IMR-90 (cell line): Measurements from ENCODE around the gene FBXL19. TPM values are rescaled to one million over a fixed set of nuclear protein-coding genes. Genes with fewer than 3 reads are reported as not detected.

Source experiments
- ATAC-seq: fragments of 200-7000 bp; cut with Tn5 transposase; 2 replicates; pipeline ENCODE4 v1.9.1; 2020; ENCODE audit warnings: low read depth, mild to moderate bottlenecking, moderate library complexity
- BruUV-seq: library from RNA; stranded (reverse); fragments of 400-500 nt; replicated peaks from 2 replicates; lab custom pipeline; 2021; lab: Mats Ljungman, UMichigan
- CTCF ChIA-PET: fragments of 300-600 bp; formaldehyde crosslinking; extraction: SDS; loops from one replicate; lab custom pipeline; 2021; ENCODE audit warnings: antibody characterized with exemption; lab: Yijun Ruan, JAX
- POLR2A ChIA-PET: fragments of 300-600 bp; sonication (Branson Sonifier 250); formaldehyde crosslinking; loops from one replicate; lab custom pipeline; 2022; ENCODE audit warnings: antibody characterized with exemption; ENCODE audit not compliant: unreplicated experiment; lab: Charles Lee
- DNase-seq: peaks from one replicate; pipeline ENCODE4 v3.0.0; 2013
- H2AFZ ChIP-seq: replicated peaks from 2 replicates; pipeline ENCODE3; 2013; ENCODE audit warnings: low read length, mild to moderate bottlenecking; ENCODE audit not compliant: poor library complexity
- H2AK5ac ChIP-seq: 2 replicates; pipeline ENCODE4 v1.6.1; 2013; ENCODE audit warnings: low read depth, low read length, inconsistent platforms
- H2AK9ac ChIP-seq: replicated peaks from 2 replicates; pipeline ENCODE3; 2013; ENCODE audit warnings: mild to moderate bottlenecking, low read depth, low read length, moderate library complexity; ENCODE audit not compliant: poor library complexity
- H2BK120ac ChIP-seq: 2 replicates; pipeline ENCODE4 v1.6.1; 2013; ENCODE audit warnings: low read depth, low read length, inconsistent platforms
- H2BK15ac ChIP-seq: 3 replicates; pipeline ENCODE4 v1.6.1; 2013; ENCODE audit warnings: low read depth, low read length, inconsistent platforms
- H2BK20ac ChIP-seq: 2 replicates; pipeline ENCODE4 v1.6.1; 2013; ENCODE audit warnings: low read depth, mild to moderate bottlenecking, inconsistent platforms, low read length, moderate library complexity
- H2BK5ac ChIP-seq: 2 replicates; pipeline ENCODE4 v1.6.1; 2013; ENCODE audit warnings: mild to moderate bottlenecking, low read depth, low read length, inconsistent platforms; ENCODE audit not compliant: poor library complexity, severe bottlenecking
- H3K14ac ChIP-seq: replicated peaks from 2 replicates; pipeline ENCODE4 v1.6.1; 2013; ENCODE audit warnings: low read depth, low read length, inconsistent platforms
- H3K18ac ChIP-seq: 2 replicates; pipeline ENCODE4 v1.6.1; 2013; ENCODE audit warnings: low read depth, low read length, control low read depth
- H3K23ac ChIP-seq: 2 replicates; pipeline ENCODE4 v1.6.1; 2013; ENCODE audit warnings: low read depth, low read length, inconsistent platforms
- H3K27ac ChIP-seq: 2 replicates; pipeline ENCODE4 v1.5.1; 2013; ENCODE audit warnings: mild to moderate bottlenecking, control low read depth, low read length; ENCODE audit not compliant: insufficient read depth
- H3K27me3 ChIP-seq: 2 replicates; pipeline ENCODE4 v1.6.1; 2013; ENCODE audit warnings: low read length; ENCODE audit not compliant: control insufficient read depth, insufficient read depth
- H3K36me3 ChIP-seq: 2 replicates; pipeline ENCODE4 v1.6.1; 2013; ENCODE audit warnings: low read length, mixed read lengths; ENCODE audit not compliant: control insufficient read depth, insufficient read depth
- H3K4ac ChIP-seq: 2 replicates; pipeline ENCODE4 v1.6.1; 2013; ENCODE audit warnings: low read depth, low read length, inconsistent platforms
- H3K4me1 ChIP-seq: 2 replicates; pipeline ENCODE4 v1.6.1; 2013; ENCODE audit warnings: low read length, mixed read lengths; ENCODE audit not compliant: control insufficient read depth, insufficient read depth
- H3K4me2 ChIP-seq: 2 replicates; pipeline ENCODE4 v1.6.1; 2013; ENCODE audit warnings: low read depth, mild to moderate bottlenecking, control low read depth, low read length, moderate library complexity
- H3K4me3 ChIP-seq: 2 replicates; pipeline ENCODE4 v1.5.1; 2013; ENCODE audit warnings: low read depth, mild to moderate bottlenecking, control low read depth, low read length, moderate library complexity; ENCODE audit not compliant: insufficient read depth
- H3K56ac ChIP-seq: 2 replicates; pipeline ENCODE4 v1.6.1; 2013; ENCODE audit warnings: low read length, inconsistent platforms; ENCODE audit not compliant: insufficient read depth; ENCODE audit errors: extremely low read depth
- H3K79me1 ChIP-seq, 2 experiments: 2 replicates each; pipeline ENCODE4 v1.6.1; 2013; ENCODE audit warnings: low read length in 2 of 2, inconsistent platforms in 1 of 2, low read depth in 1 of 2
- H3K9ac ChIP-seq: 2 replicates; pipeline ENCODE4 v1.6.1; 2013; ENCODE audit warnings: low read depth, low read length, control low read depth
- H3K9me1 ChIP-seq: 2 replicates; pipeline ENCODE4 v1.6.1; 2013; ENCODE audit warnings: low read length, inconsistent platforms; ENCODE audit not compliant: insufficient read depth
- H3K9me3 ChIP-seq: 2 replicates; pipeline ENCODE4 v1.6.1; 2013; ENCODE audit warnings: low read length; ENCODE audit not compliant: control insufficient read depth, insufficient read depth
- H4K20me1 ChIP-seq: 2 replicates; pipeline ENCODE4 v1.6.1; 2013; ENCODE audit warnings: low read length, inconsistent platforms; ENCODE audit not compliant: insufficient read depth
- H4K5ac ChIP-seq: 2 replicates; pipeline ENCODE4 v1.6.1; 2013; ENCODE audit warnings: mild to moderate bottlenecking, low read depth, low read length, control low read depth
- H4K8ac ChIP-seq, 2 experiments: 2 replicates each; pipeline ENCODE4 v1.6.1; 2013; ENCODE audit warnings: low read depth in 2 of 2, low read length in 2 of 2, control low read depth in 1 of 2, inconsistent platforms in 1 of 2
- H4K91ac ChIP-seq: 2 replicates; pipeline ENCODE4 v1.6.1; 2013; ENCODE audit warnings: low read depth, low read length, inconsistent platforms; ENCODE audit not compliant: insufficient read depth
- BHLHE40 ChIP-seq: fragments of 150-350 bp; IDR thresholded peaks from 2 replicates; pipeline ENCODE4 v1.6.1; 2016; ENCODE audit warnings: mild to moderate bottlenecking, low read depth, low read length
- CEBPB ChIP-seq: IDR thresholded peaks from 2 replicates; pipeline ENCODE4 v1.6.1; 2012; ENCODE audit warnings: low read depth, low read length, improper control_type of control experiment
- CHD1 ChIP-seq: IDR thresholded peaks from 2 replicates; pipeline ENCODE4 v1.6.1; 2012; ENCODE audit warnings: low read depth, low read length, improper control_type of control experiment
- CTCF ChIP-seq: conservative IDR thresholded peaks from 2 replicates; pipeline ENCODE4 v1.5.1; 2012; ENCODE audit warnings: mild to moderate bottlenecking, low read depth, low read length, improper control_type of control experiment
- ELK1 ChIP-seq: fragments of 150-350 bp; IDR thresholded peaks from 2 replicates; pipeline ENCODE4 v1.6.1; 2016; ENCODE audit warnings: low read depth, mild to moderate bottlenecking, low read length, moderate library complexity, borderline replicate concordance
- FOS ChIP-seq: fragments of 150-350 bp; IDR thresholded peaks from 2 replicates; pipeline ENCODE4 v1.6.1; 2016; ENCODE audit warnings: low read depth, low read length
- MAFK ChIP-seq: IDR thresholded peaks from 2 replicates; pipeline ENCODE4 v1.6.1; 2012; ENCODE audit warnings: low read depth, low read length, improper control_type of control experiment
- MAZ ChIP-seq: IDR thresholded peaks from 2 replicates; pipeline ENCODE4 v1.6.1; 2012; ENCODE audit warnings: low read depth, mild to moderate bottlenecking, low read length, improper control_type of control experiment, moderate library complexity, borderline replicate concordance
- MXI1 ChIP-seq: IDR thresholded peaks from 2 replicates; pipeline ENCODE4 v1.6.1; 2012; ENCODE audit warnings: low read depth, mild to moderate bottlenecking, low read length, moderate library complexity, borderline replicate concordance
- NFE2L2 ChIP-seq: fragments of 150-350 bp; IDR thresholded peaks from 2 replicates; pipeline ENCODE4 v1.6.1; 2016; ENCODE audit warnings: low read depth, mild to moderate bottlenecking, low read length
- POLR2A ChIP-seq: IDR thresholded peaks from 2 replicates; pipeline ENCODE4 v1.6.1; 2012; ENCODE audit warnings: mild to moderate bottlenecking, low read depth, low read length
- RAD21 ChIP-seq: IDR thresholded peaks from 2 replicates; pipeline ENCODE4 v1.6.1; 2012; ENCODE audit warnings: low read length, improper control_type of control experiment
- RCOR1 ChIP-seq: IDR thresholded peaks from 2 replicates; pipeline ENCODE4 v1.6.1; 2012; ENCODE audit warnings: mild to moderate bottlenecking, low read length, improper control_type of control experiment; ENCODE audit not compliant: insufficient replicate concordance
- RFX5 ChIP-seq: IDR thresholded peaks from 2 replicates; pipeline ENCODE4 v1.8.0; 2012; ENCODE audit warnings: low read depth, mild to moderate bottlenecking, low read length, moderate library complexity
- SMC3 ChIP-seq: fragments of 150-350 bp; IDR thresholded peaks from 2 replicates; pipeline ENCODE4 v1.6.1; 2016; ENCODE audit warnings: low read depth, mild to moderate bottlenecking, antibody characterized with exemption, low read length, moderate library complexity
- USF2 ChIP-seq: fragments of 150-350 bp; IDR thresholded peaks from 2 replicates; pipeline ENCODE4 v1.6.1; 2017; ENCODE audit warnings: mild to moderate bottlenecking, antibody characterized with exemption, low read length, low read depth
- WGBS, 2 experiments: methylation state at CpG; one replicate each; pipeline versions ENCODE4 v1.1.5 to v1.1.7; 2013; ENCODE audit warnings: missing lambda C conversion rate in 2 of 2; ENCODE audit not compliant: insufficient read length in 1 of 2; ENCODE audit errors: extremely low coverage in 2 of 2; 5-methylcytosine and 5-hydroxymethylcytosine counted together
- dilution Hi-C: fragments of 300-500 bp; cut with HindIII; formaldehyde crosslinking; loops from one replicate; pipeline ENCODE4 v1.14.3; 2018; ENCODE audit warnings: low sequenced_read_pairs; ENCODE audit not compliant: unreplicated experiment
- in situ Hi-C: fragments of 300-500 bp; cut with MboI; formaldehyde crosslinking; loops from 3 replicates; pipeline ENCODE4 v1.14.3; 2019; ENCODE audit warnings: low sequenced_read_pairs, inconsistent platforms, mixed read lengths
- intact Hi-C: fragments of 100-400 bp; cut with micrococcal nuclease; formaldehyde crosslinking; loops from 2 replicates; pipeline ENCODE4 v1.10.0; 2022
- polyA plus RNA-seq, 3 experiments: library from polyadenylated mRNA; depleted of rRNA; stranded (reverse); fragments of >200 nt; gene quantifications; 2 replicates each; pipeline ENCODE4 v1.2.3, GENCODE V29; 2012; ENCODE audit warnings: low replicate concordance in 1 of 3
- total RNA-seq: library from RNA; depleted of rRNA; stranded (reverse); fragments of >200 nt; gene quantifications from 2 replicates; pipeline ENCODE4 v1.2.3, GENCODE V29; 2012

The FBXL19 gene
- total and polyA plus RNA-seq, 2 of the 4 experiments (the other 2 are of a cell fraction) = 5.0 to 13.8 TPM

GRCh38 chr16:30980959-30981358 is 57.6 kb downstream of the FBXL19 start:
- dilution Hi-C loops = no loop called here
- no peak overlapping the region for H3K27ac ChIP-seq
- no peaks in the 10 kb centered on the region; the same call in 1 of the 2 replicates for H4K20me1 ChIP-seq
- H4K8ac ChIP-seq = no peak overlapping the region
- H2AK9ac ChIP-seq = no peak overlapping the region
- no peak overlapping the region for H4K5ac ChIP-seq
- H3K9me3 ChIP-seq = no peaks in the 10 kb centered on the region
- H3K27me3 ChIP-seq = no peaks in the 10 kb centered on the region
- BruUV-seq = no TSS peak
- H2AK5ac ChIP-seq = no peak overlapping the region
- H2AFZ ChIP-seq = no peak overlapping the region
- no peak overlapping the region for H3K4me2 ChIP-seq
- no peak overlapping the region for H2BK15ac ChIP-seq
- no peak overlapping the region for H3K4ac ChIP-seq
- TF ChIP-seq RFX5 (no peak), ELK1 (no peak), MAZ (no peak), MXI1 (no peak), BHLHE40 (no peak), CTCF (no peak), RAD21 (no peak), FOS (no peak), RCOR1 (no peak), MAFK (no peak), USF2 (no peak), POLR2A (no peak), CEBPB (no peak), SMC3 (no peak), CHD1 (no peak), NFE2L2 (no peak)
- H2BK20ac ChIP-seq = no peak overlapping the region
- POLR2A ChIA-PET = no interaction called here
- H3K36me3 ChIP-seq = peaks cover 61% of the 10 kb centered on the region
- CTCF ChIA-PET = no interaction called here
- H3K18ac ChIP-seq = no peak overlapping the region
- H3K9ac ChIP-seq = no peak overlapping the region
- DNase-seq (no peak), ATAC-seq (no peak)
- H3K9me1 ChIP-seq = no peaks in the 10 kb centered on the region; the same call in none of the 2 replicates
- in situ Hi-C loops = loop anchor here (10.0 to 25.0 kb wide), 3 partner anchors 104 to 884 kb away; partner anchors contain the start of gene PRSS53
- no peak overlapping the region for H2BK5ac ChIP-seq
- H4K91ac ChIP-seq = no peak overlapping the region
- no peak overlapping the region for H3K4me3 ChIP-seq
- intact Hi-C loops = no loop called here
- H3K14ac ChIP-seq = no peak overlapping the region
- no peak overlapping the region for H3K23ac ChIP-seq
- 98% methylated on average over 11 of the region's 14 CpGs; no CpG with 5 or more reads in 1 of the 2 experiments for WGBS, 2 experiments
- H3K4me1 ChIP-seq = peaks cover 8% of the 10 kb centered on the region
- H3K79me1 ChIP-seq = peaks cover 8 to 22% of the 10 kb centered on the region in 2 experiments; a peak in 3 of 4 replicates
- no peak overlapping the region for H2BK120ac ChIP-seq
- no peak overlapping the region for H3K56ac ChIP-seq
